DND-41 (cell line): ENCODE measurements around the gene EXOSC3.

Experiments
- ATAC-seq: fragments of 200-7000 bp; cut with Tn5 transposase; 3 replicates; pipeline ENCODE4 v1.9.1; 2021; ENCODE audit warnings: low read depth; ENCODE audit not compliant: insufficient read depth
- DNase-seq: peaks from one replicate; pipeline ENCODE4 v3.0.0-alpha.2; 2020
- H2AFZ ChIP-seq: 2 replicates; pipeline ENCODE4 v1.6.0; 2012; ENCODE audit warnings: low read depth, low read length
- H3K27ac ChIP-seq: 2 replicates; pipeline ENCODE4 v1.5.1; 2012; ENCODE audit warnings: low read length, inconsistent platforms
- H3K27me3 ChIP-seq: fragments of 200-600 bp; sonication (generic); 2 replicates; pipeline ENCODE4 v1.6.0; 2012; ENCODE audit warnings: low read length, mild to moderate bottlenecking, inconsistent platforms; ENCODE audit not compliant: insufficient read depth, poor library complexity
- H3K36me3 ChIP-seq: 2 replicates; pipeline ENCODE4 v1.5.1; 2012; ENCODE audit warnings: low read length, inconsistent platforms; ENCODE audit not compliant: insufficient read depth
- H3K4me1 ChIP-seq: 2 replicates; pipeline ENCODE4 v1.5.1; 2012; ENCODE audit warnings: mild to moderate bottlenecking, low read length; ENCODE audit not compliant: insufficient read depth
- H3K4me2 ChIP-seq: 2 replicates; pipeline ENCODE4 v1.6.0; 2012; ENCODE audit warnings: mild to moderate bottlenecking, moderate library complexity, low read length, inconsistent platforms; ENCODE audit not compliant: insufficient read depth
- H3K4me3 ChIP-seq, 2 experiments: fragments of 200-600 bp in 1 of 2; shearing (Covaris generic) in 1 of 2; 2 replicates each; pipeline ENCODE4 v1.5.1; 2012 to 2016; ENCODE audit warnings: inconsistent platforms in 2 of 2, low read length in 2 of 2, mild to moderate bottlenecking in 2 of 2, low read depth in 1 of 2, moderate library complexity in 1 of 2
- H3K79me2 ChIP-seq: 2 replicates; pipeline ENCODE4 v1.6.0; 2012; ENCODE audit warnings: low read length, inconsistent platforms; ENCODE audit not compliant: insufficient read depth
- H3K9ac ChIP-seq: 2 replicates; pipeline ENCODE4 v1.6.0; 2012; ENCODE audit warnings: low read depth, mild to moderate bottlenecking, inconsistent platforms, low read length, moderate library complexity
- H3K9me3 ChIP-seq: 2 replicates; pipeline ENCODE4 v1.5.1; 2012; ENCODE audit warnings: low read length, moderate library complexity, mild to moderate bottlenecking, inconsistent platforms; ENCODE audit not compliant: insufficient read depth, severe bottlenecking
- H4K20me1 ChIP-seq: 2 replicates; pipeline ENCODE4 v1.6.0; 2012; ENCODE audit warnings: low read length; ENCODE audit not compliant: insufficient read depth
- CTCF ChIP-seq: IDR thresholded peaks from 2 replicates; pipeline ENCODE4 v1.5.1; 2012; ENCODE audit warnings: borderline replicate concordance, low read length, moderate library complexity, mild to moderate bottlenecking; ENCODE audit not compliant: poor library complexity, severe bottlenecking; ENCODE audit errors: extremely low read depth
- EZH2 ChIP-seq: IDR thresholded peaks from 3 replicates; pipeline ENCODE4 v1.6.1; 2012; ENCODE audit warnings: borderline replicate concordance, low read depth, mild to moderate bottlenecking, moderate library complexity, low read length, inconsistent platforms; ENCODE audit not compliant: severe bottlenecking

The EXOSC3 gene

GRCh38 chr9:37792122-37792521, 7.3 kb upstream of the EXOSC3 start:
- Histone ChIP-seq H3K27ac (no peak overlapping the region), H3K4me2 (no peak overlapping the region), H3K27me3 (no peaks in the 10 kb centered on the region), H3K4me3 (no peak overlapping the region), H4K20me1 (no peaks in the 10 kb centered on the region), H3K9ac (no peak overlapping the region), H3K79me2 (no peaks in the 10 kb centered on the region), H3K9me3 (no peaks in the 10 kb centered on the region), H3K4me1 (no peaks in the 10 kb centered on the region), H2AFZ (no peak overlapping the region), H3K36me3 (no peaks in the 10 kb centered on the region)
- no peak for TF ChIP-seq EZH2
- no peak for TF ChIP-seq CTCF
- no peak for DNase-seq
- ATAC-seq, result no peak

- DNase-seq (no peak), ATAC-seq (no peak)
- Histone ChIP-seq H3K4me1 (peaks cover 9% of the 10 kb centered on the region), H3K36me3 (no peaks in the 10 kb centered on the region; the same call in 1 of the 2 replicates), H3K9ac (no peak overlapping the region), H3K79me2 (peaks cover 10% of the 10 kb centered on the region), H3K4me2 (no peak overlapping the region), H3K4me3 (no peak overlapping the region), H3K27ac (no peak overlapping the region), H4K20me1 (no peaks in the 10 kb centered on the region), H2AFZ (no peak overlapping the region), H3K27me3 (no peaks in the 10 kb centered on the region), H3K9me3 (no peaks in the 10 kb centered on the region)
- TF ChIP-seq EZH2 (no peak), CTCF (no peak)
Measured at GRCh38 chr9:37790096-37790495, 5.2 kb upstream of the EXOSC3 start.

- Histone ChIP-seq H3K4me1 (peaks cover 19% of the 10 kb centered on the region), H3K36me3 (peaks cover 11% of the 10 kb centered on the region), H3K27ac (no peak overlapping the region), H3K79me2 (peaks cover 28% of the 10 kb centered on the region), H3K4me2 (no peak overlapping the region), H3K9me3 (no peaks in the 10 kb centered on the region), H3K9ac (no peak overlapping the region), H3K27me3 (no peaks in the 10 kb centered on the region), H4K20me1 (peaks cover 2% of the 10 kb centered on the region; the same call in 1 of the 2 replicates), H3K4me3 (no peak overlapping the region), H2AFZ (no peak overlapping the region)
- DNase-seq (no peak), ATAC-seq (no peak)
- TF ChIP-seq EZH2 (no peak), CTCF (no peak)
Measured at GRCh38 chr9:37788332-37788731, 3.5 kb upstream of the EXOSC3 start.

- Histone ChIP-seq H3K9ac (no peak overlapping the region), H3K4me3 (no peak overlapping the region), H3K36me3 (peaks cover 24% of the 10 kb centered on the region), H3K27ac (no peak overlapping the region), H3K4me1 (peaks cover 32% of the 10 kb centered on the region), H4K20me1 (peaks cover 3% of the 10 kb centered on the region; the same call in 1 of the 2 replicates), H3K9me3 (no peaks in the 10 kb centered on the region), H2AFZ (no peak overlapping the region), H3K4me2 (no peak overlapping the region), H3K79me2 (peaks cover 41% of the 10 kb centered on the region), H3K27me3 (no peaks in the 10 kb centered on the region)
- no peak for ATAC-seq
- no peak for DNase-seq
- TF ChIP-seq CTCF (no peak), EZH2 (no peak)
Measured at GRCh38 chr9:37787059-37787458, 2.2 kb upstream of the EXOSC3 start.
